Osteocyte (in vitro differentiated cells): ENCODE measurements around the gene IFT88. TPM values are rescaled to one million over a fixed set of nuclear protein-coding genes. Genes with fewer than 3 reads are reported as not detected.
"Not testable (repeated sequence)": the region's sequence is repeated elsewhere in the genome, so short reads cannot be mapped to it uniquely, and the experiment has no call there.

ENCODE experiments used
- DNase-seq: peaks from one replicate; pipeline ENCODE4 v3.0.0; 2021; ENCODE audit warnings: mixed read lengths; ENCODE audit not compliant: unreplicated experiment; ENCODE audit errors: extremely low spot score
- H3K27ac Mint-ChIP-seq: one replicate; pipeline ENCODE4 v1.8.0; 2021; ENCODE audit warnings: mild to moderate bottlenecking, mixed read lengths; ENCODE audit not compliant: unreplicated experiment
- H3K27me3 Mint-ChIP-seq: one replicate; pipeline ENCODE4 v1.8.0; 2021; ENCODE audit warnings: mixed read lengths; ENCODE audit not compliant: unreplicated experiment
- H3K36me3 Mint-ChIP-seq: one replicate; pipeline ENCODE4 v1.8.0; 2021; ENCODE audit warnings: mixed read lengths; ENCODE audit not compliant: unreplicated experiment
- H3K4me1 Mint-ChIP-seq: one replicate; pipeline ENCODE4 v1.8.0; 2021; ENCODE audit warnings: mixed read lengths; ENCODE audit not compliant: unreplicated experiment
- H3K4me3 Mint-ChIP-seq: one replicate; pipeline ENCODE4 v1.8.0; 2021; ENCODE audit warnings: mild to moderate bottlenecking, moderate library complexity, mixed read lengths; ENCODE audit not compliant: unreplicated experiment
- H3K9me3 Mint-ChIP-seq: one replicate; pipeline ENCODE4 v1.8.0; 2021; ENCODE audit warnings: mixed read lengths; ENCODE audit not compliant: unreplicated experiment
- total RNA-seq: library from RNA; stranded (reverse); gene quantifications from 2 replicates; pipeline ENCODE4 v1.2.1, GENCODE V29; 2021
- TF ChIP-seq, protein P1 (sequence below): fragments of 200-600 bp; sonication (generic); IDR thresholded peaks from 2 replicates; pipeline ENCODE4 v1.5.0; 2021; ENCODE audit warnings: antibody characterized with exemption, mild to moderate bottlenecking, moderate library complexity

The IFT88 gene
- total RNA-seq, 1 donor from 2014 or later = 13.7 TPM

- H3K27ac Mint-ChIP-seq = no peak overlapping the region
- DNase-seq = no peak
- H3K4me1 Mint-ChIP-seq = peaks cover 3% of the 10 kb centered on the region
- no peaks in the 10 kb centered on the region for H3K27me3 Mint-ChIP-seq
- H3K9me3 Mint-ChIP-seq = no peaks in the 10 kb centered on the region
- H3K36me3 Mint-ChIP-seq = peaks cover 6% of the 10 kb centered on the region
- TF ChIP-seq, protein P1, sequence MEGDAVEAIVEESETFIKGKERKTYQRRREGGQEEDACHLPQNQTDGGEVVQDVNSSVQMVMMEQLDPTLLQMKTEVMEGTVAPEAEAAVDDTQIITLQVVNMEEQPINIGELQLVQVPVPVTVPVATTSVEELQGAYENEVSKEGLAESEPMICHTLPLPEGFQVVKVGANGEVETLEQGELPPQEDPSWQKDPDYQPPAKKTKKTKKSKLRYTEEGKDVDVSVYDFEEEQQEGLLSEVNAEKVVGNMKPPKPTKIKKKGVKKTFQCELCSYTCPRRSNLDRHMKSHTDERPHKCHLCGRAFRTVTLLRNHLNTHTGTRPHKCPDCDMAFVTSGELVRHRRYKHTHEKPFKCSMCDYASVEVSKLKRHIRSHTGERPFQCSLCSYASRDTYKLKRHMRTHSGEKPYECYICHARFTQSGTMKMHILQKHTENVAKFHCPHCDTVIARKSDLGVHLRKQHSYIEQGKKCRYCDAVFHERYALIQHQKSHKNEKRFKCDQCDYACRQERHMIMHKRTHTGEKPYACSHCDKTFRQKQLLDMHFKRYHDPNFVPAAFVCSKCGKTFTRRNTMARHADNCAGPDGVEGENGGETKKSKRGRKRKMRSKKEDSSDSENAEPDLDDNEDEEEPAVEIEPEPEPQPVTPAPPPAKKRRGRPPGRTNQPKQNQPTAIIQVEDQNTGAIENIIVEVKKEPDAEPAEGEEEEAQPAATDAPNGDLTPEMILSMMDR = no peak
- no peak overlapping the region for H3K4me3 Mint-ChIP-seq
Observed at GRCh38 chr13:20680416-20681080, 113.6 kb downstream of the IFT88 start.

GRCh38 chr13:20681481-20681880 is 114.5 kb downstream of the IFT88 start:
- not testable (repeated sequence) for H3K27me3 Mint-ChIP-seq, H3K4me1 Mint-ChIP-seq, H3K9me3 Mint-ChIP-seq, DNase-seq, H3K27ac Mint-ChIP-seq, H3K36me3 Mint-ChIP-seq, H3K4me3 Mint-ChIP-seq

DNA sequence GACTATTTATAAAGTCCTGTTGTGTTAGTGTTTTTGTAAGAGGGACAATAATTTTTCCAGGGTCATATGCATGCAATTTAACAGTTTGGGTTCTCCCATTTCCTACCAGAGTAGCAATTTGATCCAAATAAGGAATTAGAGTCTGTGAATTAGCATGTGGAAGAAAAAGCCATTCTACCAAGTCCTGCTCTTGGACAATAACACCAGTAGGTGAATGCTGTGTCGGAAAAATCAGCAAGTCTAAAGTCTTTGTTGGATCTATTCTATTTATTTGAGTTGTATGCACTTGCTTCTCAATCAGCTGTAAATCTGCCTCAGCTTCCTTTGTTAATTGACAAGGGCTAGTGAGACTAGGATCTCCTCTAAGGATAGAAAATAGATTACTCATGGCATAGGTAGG is 115.1 kb downstream of the IFT88 start:
- TF ChIP-seq, protein P1 = no peak
- DNase-seq = no peak
- Mint-ChIP-seq H3K4me3 (no peak overlapping the region), H3K27ac (no peak overlapping the region), H3K9me3 (no peaks in the 10 kb centered on the region), H3K27me3 (no peaks in the 10 kb centered on the region), H3K4me1 (peaks cover 10% of the 10 kb centered on the region), H3K36me3 (peaks cover 3% of the 10 kb centered on the region)

DNA sequence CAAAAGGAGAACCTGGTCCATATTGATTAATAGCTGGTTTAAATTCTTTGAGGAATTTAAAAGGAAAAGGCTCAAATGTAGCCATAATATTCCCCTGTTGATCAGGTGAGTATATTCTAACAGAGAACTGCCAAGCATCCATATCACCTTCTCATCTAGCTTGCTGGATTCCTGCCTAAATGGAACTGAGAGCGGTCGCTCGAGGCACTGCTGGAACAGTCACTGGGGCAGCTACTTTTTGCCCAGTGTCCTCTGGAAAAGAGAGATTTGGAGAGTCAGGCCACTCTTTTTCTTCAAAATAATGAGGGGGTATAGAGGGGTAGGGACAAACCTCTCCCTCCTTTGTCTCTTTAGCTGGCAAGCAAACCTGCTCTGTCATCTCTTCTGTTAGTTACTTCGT is 117.1 kb downstream of the IFT88 start:
- no peak for DNase-seq
- TF ChIP-seq, protein P1 = no peak
- H3K4me3 Mint-ChIP-seq = no peak overlapping the region
- no peak overlapping the region for H3K27ac Mint-ChIP-seq
- no peaks in the 10 kb centered on the region for H3K27me3 Mint-ChIP-seq
- peaks cover 11% of the 10 kb centered on the region for H3K4me1 Mint-ChIP-seq
- H3K9me3 Mint-ChIP-seq = no peaks in the 10 kb centered on the region
- H3K36me3 Mint-ChIP-seq = peaks cover 5% of the 10 kb centered on the region

DNA sequence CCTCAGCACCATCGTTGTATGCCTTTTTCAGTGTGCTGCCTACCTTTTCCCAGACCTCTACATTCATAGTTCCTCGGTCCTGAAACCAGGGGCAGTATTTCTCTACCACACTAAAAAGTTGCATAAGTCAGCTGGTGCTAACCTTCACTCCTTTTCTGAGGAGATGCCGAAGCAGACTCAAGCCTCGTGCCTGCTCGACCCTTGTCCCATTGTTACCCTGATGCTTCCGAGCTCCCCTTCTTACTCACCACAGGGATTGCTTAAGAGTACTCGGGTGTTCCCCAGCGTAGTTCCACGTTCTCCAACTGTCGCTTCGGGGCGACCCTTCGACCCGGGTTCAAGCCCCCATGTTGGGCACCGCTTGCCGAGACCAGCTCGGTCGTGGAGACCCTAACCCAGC is 117.6 kb downstream of the IFT88 start:
- Mint-ChIP-seq H3K4me1 (peaks cover 11% of the 10 kb centered on the region), H3K27ac (no peak overlapping the region), H3K36me3 (peaks cover 7% of the 10 kb centered on the region), H3K27me3 (no peaks in the 10 kb centered on the region), H3K9me3 (no peaks in the 10 kb centered on the region), H3K4me3 (no peak overlapping the region)
- TF ChIP-seq, protein P1 = no peak
- DNase-seq = no peak
